SK-N-MC (cell line): ENCODE results near the gene KIAA0408.

Source experiments
- EZH2 ChIP-seq: fragments of 200-600 bp; sonication (generic); IDR thresholded peaks from one replicate; pipeline ENCODE4 v1.6.1; 2017; ENCODE audit warnings: antibody characterized with exemption
- POLR2AphosphoS5 ChIP-seq: IDR thresholded peaks from 2 replicates; pipeline ENCODE4 v1.6.1; 2012; ENCODE audit warnings: mild to moderate bottlenecking, low read depth, low read length, borderline replicate concordance

- TF ChIP-seq POLR2AphosphoS5 = no peak
- no peak for TF ChIP-seq EZH2
Observed at GRCh38 chr6:127453845-127454619, 5.2 kb downstream of the KIAA0408 start.
